H1 (cell line): ENCODE measurements around the gene VSTM2B. TPM values are rescaled to one million over a fixed set of nuclear protein-coding genes. Genes with fewer than 3 reads are reported as not detected.

ENCODE experiments used
- BCL11A ChIP-seq, 2 experiments: IDR thresholded peaks; one replicate each; pipeline ENCODE4 v1.6.1; 2011; ENCODE audit warnings: low read depth in 2 of 2, low read length in 2 of 2, mild to moderate bottlenecking in 2 of 2
- CTBP2 ChIP-seq: IDR thresholded peaks from 2 replicates; pipeline ENCODE4 v1.7.0; 2011; ENCODE audit warnings: borderline replicate concordance, mild to moderate bottlenecking, moderate library complexity, mixed read lengths, low read length; ENCODE audit not compliant: insufficient read depth, insufficient read length
- E2F6 ChIP-seq: IDR thresholded peaks from 2 replicates; pipeline ENCODE4 v1.6.1; 2012; ENCODE audit warnings: inconsistent platforms
- EP300 ChIP-seq, 2 experiments: IDR thresholded peaks; 1 replicate in 1 of 2; 2 replicates in 1 of 2; pipeline ENCODE4 v1.6.1; 2011 to 2012; ENCODE audit warnings: low read depth in 2 of 2, low read length in 2 of 2, mild to moderate bottlenecking in 2 of 2, borderline replicate concordance in 1 of 2, inconsistent platforms in 1 of 2, moderate library complexity in 1 of 2
- FOSL1 ChIP-seq: IDR thresholded peaks from 2 replicates; pipeline ENCODE4 v1.6.1; 2011; ENCODE audit warnings: mild to moderate bottlenecking, low read depth, low read length, moderate library complexity; ENCODE audit not compliant: insufficient read depth
- JUND ChIP-seq: IDR thresholded peaks from 2 replicates; pipeline ENCODE4 v1.6.1; 2011; ENCODE audit warnings: mild to moderate bottlenecking, improper control_type of control experiment, low read length
- PHF8 ChIP-seq: fragments of 200-600 bp; sonication (generic); conservative IDR thresholded peaks from 2 replicates; pipeline ENCODE4 v1.7.1; 2012; ENCODE audit warnings: low read depth, mild to moderate bottlenecking, inconsistent platforms, low read length, moderate library complexity
- polyA plus RNA-seq, 7 experiments: library from polyadenylated mRNA; depleted of rRNA in 3 of 7; stranded (reverse) in 5 of 7; unstranded in 2 of 7; fragments of >200 nt in 5 of 7; fragments of 200-250 nt in 2 of 7; gene quantifications; 1 replicate in 5 of 7; 2 replicates in 1 of 7; 4 replicates in 1 of 7; pipeline versions ENCODE4 v1.2.1 to v1.2.3, GENCODE V29; 2011 to 2013; ENCODE audit warnings: missing spikeins in 2 of 7, mixed read lengths in 2 of 7
- total RNA-seq: library from RNA; stranded (reverse); fragmentation: NEBNext Ultra II Directional; extraction: Animal tissue kit (Norgen Biotek cat#: 25700); gene quantifications from 2 replicates; pipeline ENCODE4 v1.2.1, GENCODE V29; 2021

VSTM2B gene
- total and polyA plus RNA-seq, 2 of the 8 experiments (the other 6 are each of a cell fraction or from before 2014, with no cell fraction given), result 0.82 to 1.5 TPM

- no peak for TF ChIP-seq BCL11A (IDR thresholded peaks at IDR 0.05; ENCODE audit: low read depth in 2 of 2, low read length in 2 of 2)
- no peak for TF ChIP-seq CTBP2
- no peak for TF ChIP-seq E2F6
- no peak for TF ChIP-seq PHF8
- TF ChIP-seq FOSL1, result no peak
- no peak for TF ChIP-seq JUND
- TF ChIP-seq EP300 (IDR thresholded peaks at IDR 0.05; ENCODE audit: borderline replicate concordance in 1 of 2, low read depth in 2 of 2, low read length in 2 of 2), result no peak
- TF ChIP-seq, all 59 proteins: peak for 0
Observed at GRCh38 chr19:29533578-29534544, 8.1 kb downstream of the VSTM2B start (continued).
